GM18507 (cell line): Measurements from ENCODE around the gene PDCD4.

ENCODE experiments used
- DNase-seq: peaks from one replicate; pipeline ENCODE4 v3.0.0; 2011; ENCODE audit warnings: low read depth; ENCODE audit not compliant: insufficient read length; ENCODE audit errors: extremely low spot score
- FAIRE-seq: peaks from 2 replicates; lab custom pipeline; 2011; peaks lifted over from hg19 to GRCh38; lab: Jason Lieb, UNC

The PDCD4 gene

GRCh38 chr10:110947061-110947595 lies 75.4 kb downstream of the PDCD4 start:
- DNase-seq (no peak), FAIRE-seq (no peak)
